Measurements from ENCODE around the gene MPZL2. TPM values are rescaled to one million over a fixed set of nuclear protein-coding genes. Genes with fewer than 3 reads are reported as not detected.

Gene MPZL2
- total and polyA plus RNA-seq, 10 of the 15 experiments (the other 5 are each of a cell fraction or from before 2014, with no cell fraction given) = 0.81 to 4.8 (median 3.1) TPM

- TF ChIP-seq ZNF24 (IDR thresholded peaks at IDR 0.05) = no peak; the same call in 1 of the 2 replicates
- TF ChIP-seq SMARCA5 (IDR thresholded peaks at IDR 0.05) = 0 out of 2 replicates have a peak, but pooled peaks have one; percentile 85
- TF ChIP-seq TBL1XR1 (IDR thresholded peaks at IDR 0.05; ENCODE audit: low read depth, low read length) = peak; percentile 94
- peak; percentile 82 for TF ChIP-seq NFIC (IDR thresholded peaks at IDR 0.05; ENCODE audit: low read depth, low read length)
- peak; percentile 59; the same call in 1 of the 2 replicates for TF ChIP-seq ZNF687 (IDR thresholded peaks at IDR 0.05)
- TF ChIP-seq STAT1 (conservative IDR thresholded peaks at IDR 0.05) = no peak
- no peak for TF ChIP-seq CEBPZ (IDR thresholded peaks at IDR 0.05; ENCODE audit: low read depth, low read length)
- peak; percentile 74; the same call in 1 of the 3 replicates for TF ChIP-seq POU2F2 (IDR thresholded peaks at IDR 0.05; ENCODE audit: borderline replicate concordance, low read depth, low read length)
- TF ChIP-seq RFX5 (IDR thresholded peaks at IDR 0.05; ENCODE audit: low read depth, low read length) = no peak
- TF ChIP-seq IRF4 (IDR thresholded peaks at IDR 0.05; ENCODE audit: low read depth, low read length) = peak; percentile 57; the same call in 1 of the 2 replicates
- peak; percentile 41; the same call in 1 of the 2 replicates for TF ChIP-seq ZBED1 (IDR thresholded peaks at IDR 0.05; ENCODE audit: borderline replicate concordance)
- peak; percentile 91 for TF ChIP-seq MLLT1 (IDR thresholded peaks at IDR 0.05)
- no peak for TF ChIP-seq HDAC6 (IDR thresholded peaks at IDR 0.05; ENCODE audit: unreplicated experiment)
- no peak for TF ChIP-seq CBX3 (IDR thresholded peaks at IDR 0.05; ENCODE audit: borderline replicate concordance, low read depth)
- no peak for TF ChIP-seq LARP7 (IDR thresholded peaks at IDR 0.05)
- TF ChIP-seq BCL11A (IDR thresholded peaks at IDR 0.05; ENCODE audit: low read depth, low read length) = peak; percentile 89
- no peak for TF ChIP-seq HSF1 (IDR thresholded peaks at IDR 0.05; ENCODE audit: low read depth, low read length)
- peak; percentile 59 for TF ChIP-seq CREM (IDR thresholded peaks at IDR 0.05; ENCODE audit: low read depth)
- no peak for TF ChIP-seq IRF3 (IDR thresholded peaks at IDR 0.05)
These were observed 36.0 kb downstream of the MPZL2 start (continued) for GRCh38 chr11:118227865-118228785.

All from GM12878 (cell line).